ENCODE measurements around the gene PRKN.

The PRKN gene

GRCh38 chr6:161377116-161377515 lies 1350.5 kb downstream of the PRKN start:
- Histone ChIP-seq H3K4me3 (ENCODE audit: low read depth, low read length) (no peak overlapping the region), H3K36me3 (ENCODE audit: control insufficient read depth in 2 of 2, insufficient read depth in 1 of 2, low read length in 2 of 2) (no peaks in the 10 kb centered on the region), H3K9me3 (ENCODE audit: control insufficient read depth, insufficient read depth, low read depth, low read length) (no peaks in the 10 kb centered on the region), H3K4me1 (ENCODE audit: control insufficient read depth, insufficient read depth, low read length) (no peaks in the 10 kb centered on the region), H3K27ac (ENCODE audit: extremely low read depth, low read depth, low read length) (no peak overlapping the region)
- ChIA-PET CTCF (interaction anchor here (0.6 to 11.3 kb wide), 6 partner anchors 41 to 1761 kb away, joined by 3 to 261 read pairs (median 5); no protein-coding TSS in a partner anchor), POLR2A (no interaction called here)
- TF ChIP-seq FEZF1 (tag by site-specific recombination; IDR thresholded peaks at IDR 0.05) (no peak), ZNF302 (tag by site-specific recombination; IDR thresholded peaks at IDR 0.05; ENCODE audit: low read depth) (no peak), TCF7L2 (IDR thresholded peaks at IDR 0.05; ENCODE audit: borderline replicate concordance, low read depth, low read length) (no peak), ZNF19 (tag by site-specific recombination; IDR thresholded peaks at IDR 0.05; ENCODE audit: low read depth) (no peak), ZNF518A (tag by site-specific recombination; conservative IDR thresholded peaks at IDR 0.05; ENCODE audit: low read depth) (no peak), ZNF747 (tag by site-specific recombination; IDR thresholded peaks at IDR 0.05) (no peak), ZNF626 (tag by site-specific recombination; IDR thresholded peaks at IDR 0.05) (no peak), ZNF791 (tag by site-specific recombination; IDR thresholded peaks at IDR 0.05) (no peak), ZNF449 (tag by site-specific recombination; IDR thresholded peaks at IDR 0.05) (no peak), ZNF266 (tag by site-specific recombination; IDR thresholded peaks at IDR 0.05; ENCODE audit: low read depth) (no peak), ZNF664 (tag by site-specific recombination; IDR thresholded peaks at IDR 0.05) (no peak), ZNF175 (tag by site-specific recombination; IDR thresholded peaks at IDR 0.05) (no peak), ZNF221 (tag by site-specific recombination; IDR thresholded peaks at IDR 0.05; ENCODE audit: borderline replicate concordance) (no peak), ZNF426 (tag by site-specific recombination; IDR thresholded peaks at IDR 0.05) (no peak), PATZ1 (tag by site-specific recombination; IDR thresholded peaks at IDR 0.05) (no peak)

- H3K9me3 ChIP-seq (ENCODE audit: control insufficient read depth, insufficient read depth, low read depth, low read length), result no peaks in the 10 kb centered on the region
- no peaks in the 10 kb centered on the region for H3K4me1 ChIP-seq (ENCODE audit: control insufficient read depth, insufficient read depth, low read length)
- TF ChIP-seq TSHZ1 (tag by site-specific recombination; IDR thresholded peaks at IDR 0.05; ENCODE audit: borderline replicate concordance) (no peak), YY1 (tag by site-specific recombination; IDR thresholded peaks at IDR 0.05) (no peak), ZNF830 (tag by site-specific recombination; IDR thresholded peaks at IDR 0.05; ENCODE audit: low read depth) (no peak), ZNF211 (tag by site-specific recombination; IDR thresholded peaks at IDR 0.05; ENCODE audit: low read depth) (no peak), ZSCAN18 (tag by site-specific recombination; IDR thresholded peaks at IDR 0.05) (no peak)
- ChIA-PET POLR2A (no interaction called here), CTCF (interaction anchor here (0.6 to 11.3 kb wide), 6 partner anchors 8 to 626 kb away, joined by 3 to 261 read pairs (median 6); no protein-coding TSS in a partner anchor)
- H3K36me3 ChIP-seq (ENCODE audit: control insufficient read depth in 2 of 2, insufficient read depth in 1 of 2, low read length in 2 of 2), result no peaks in the 10 kb centered on the region
- H3K4me3 ChIP-seq (ENCODE audit: low read depth, low read length), result no peak overlapping the region
- no peak overlapping the region for H3K27ac ChIP-seq (ENCODE audit: extremely low read depth, low read depth, low read length)
Measured at GRCh38 chr6:161376367-161376766, 1351.2 kb downstream of the PRKN start.
